Spleen (tissue), 11 donors: ENCODE data around the gene POM121L2. TPM values are rescaled to one million over a fixed set of nuclear protein-coding genes. Genes with fewer than 3 reads are reported as not detected.

Experiments
- DNase-seq: peaks from one replicate; pipeline ENCODE4 v3.0.0-alpha.2; 2020
- H3K27ac ChIP-seq, 8 donors: fragments of 200-600 bp; sonication (generic) in 7 of 8; 1 replicate in 4 of 8; 2 replicates in 4 of 8; pipeline versions ENCODE4 v1.5.0 to v1.8.0; 2016 to 2021; ENCODE audit warnings: inconsistent platforms in 4 of 8, mild to moderate bottlenecking in 4 of 8, moderate library complexity in 1 of 8
- H3K27me3 ChIP-seq, 7 donors: fragments of 200-600 bp; sonication (generic) in 6 of 7; replicated peaks in 1 of 7; 1 replicate in 4 of 7; 2 replicates in 3 of 7; pipeline versions ENCODE4 v1.5.0 to v1.8.0; 2016 to 2021; ENCODE audit warnings: inconsistent platforms in 3 of 7, mild to moderate bottlenecking in 1 of 7
- H3K36me3 ChIP-seq, 6 donors: fragments of 200-600 bp; sonication (generic) in 5 of 6; 1 replicate in 4 of 6; 2 replicates in 2 of 6; pipeline versions ENCODE4 v1.5.0 to v1.8.0; 2016 to 2021; ENCODE audit warnings: inconsistent platforms in 2 of 6
- H3K4me1 ChIP-seq, 6 donors: fragments of 200-600 bp; sonication (generic) in 5 of 6; 1 replicate in 3 of 6; 2 replicates in 3 of 6; pipeline versions ENCODE4 v1.5.0 to v1.8.0; 2016 to 2021; ENCODE audit warnings: inconsistent platforms in 3 of 6
- H3K4me3 ChIP-seq, 8 donors: fragments of 200-600 bp; sonication (generic) in 7 of 8; 1 replicate in 4 of 8; 2 replicates in 4 of 8; pipeline versions ENCODE4 v1.5.0 to v1.8.0; 2016 to 2021; ENCODE audit warnings: inconsistent platforms in 4 of 8, mild to moderate bottlenecking in 4 of 8, moderate library complexity in 2 of 8
- H3K9me3 ChIP-seq, 8 donors: fragments of 200-600 bp; sonication (generic) in 7 of 8; 1 replicate in 4 of 8; 2 replicates in 4 of 8; pipeline versions ENCODE4 v1.5.0 to v1.8.0; 2016 to 2021; ENCODE audit warnings: inconsistent platforms in 4 of 8
- POLR2A ChIP-seq, 3 donors: fragments of 450-650 bp; IDR thresholded peaks; one replicate each; pipeline ENCODE4 v1.5.1; 2017; ENCODE audit warnings: antibody characterized with exemption in 3 of 3, mild to moderate bottlenecking in 1 of 3
- POLR2AphosphoS5 ChIP-seq, 3 donors: sonication (generic); formaldehyde crosslinking; IDR thresholded peaks; one replicate each; pipeline ENCODE4 v1.5.1; 2017; ENCODE audit warnings: antibody characterized with exemption in 3 of 3
- WGBS, 5 donors: extraction: QIAGEN DNeasy Blood & Tissue Kit in 3 of 5; methylation state at CpG; one replicate each; pipeline versions ENCODE4 v1.1.5 to v1.1.7; 2013 to 2018; 5-methylcytosine and 5-hydroxymethylcytosine counted together
- intact Hi-C: fragments of 100-400 bp; cut with DNase I; formaldehyde crosslinking; loops from one replicate; pipeline ENCODE4 v1.15.0; 2023; ENCODE audit warnings: low total_unique reads
- polyA plus RNA-seq, 3 donors: library from polyadenylated mRNA; stranded (reverse); fragments of 200-250 nt; gene quantifications; one replicate each; pipeline ENCODE4 v1.2.1, GENCODE V29; 2013
- total RNA-seq, 7 donors: library from RNA; depleted of rRNA in 3 of 7; stranded (reverse); fragments of >200 nt in 3 of 7; fragmentation: NEBNext Ultra II Directional in 4 of 7; extraction: Animal tissue kit (Norgen Biotek cat#: 25700) in 4 of 7; gene quantifications; one replicate each; pipeline versions ENCODE4 v1.1.0 to v1.2.1, GENCODE V29; 2016 to 2021
- TF ChIP-seq, protein P1 (sequence below), 11 experiments: fragments of 200-600 bp in 7 of 11; fragments of 450-650 bp in 4 of 11; sonication (generic) in 4 of 11; IDR thresholded peaks in 8 of 11; conservative IDR thresholded peaks in 3 of 11; 1 replicate in 7 of 11; 2 replicates in 4 of 11; pipeline versions ENCODE4 v1.4.0 to v1.8.0; 2016 to 2021; ENCODE audit warnings: antibody characterized with exemption in 11 of 11, inconsistent platforms in 4 of 11, mild to moderate bottlenecking in 1 of 11
- donor health status: healthy with polysubstance abuse.
- donor health status: DM: no; HTN: no; CAD: no; lungs with moderate emphysema.
- donor health status: DM: no; HTN: no; CAD: no.
- donor health status: Bipolar disorder and iron deficiency.
- donor health status: healthy.
- donor health status: DM: no; HTN: no; CAD: no.
- donor health status: DM: yes; HTN: yes; CAD: no.

Gene POM121L2
- total and polyA plus RNA-seq, 10 donors = not detected

DNA sequence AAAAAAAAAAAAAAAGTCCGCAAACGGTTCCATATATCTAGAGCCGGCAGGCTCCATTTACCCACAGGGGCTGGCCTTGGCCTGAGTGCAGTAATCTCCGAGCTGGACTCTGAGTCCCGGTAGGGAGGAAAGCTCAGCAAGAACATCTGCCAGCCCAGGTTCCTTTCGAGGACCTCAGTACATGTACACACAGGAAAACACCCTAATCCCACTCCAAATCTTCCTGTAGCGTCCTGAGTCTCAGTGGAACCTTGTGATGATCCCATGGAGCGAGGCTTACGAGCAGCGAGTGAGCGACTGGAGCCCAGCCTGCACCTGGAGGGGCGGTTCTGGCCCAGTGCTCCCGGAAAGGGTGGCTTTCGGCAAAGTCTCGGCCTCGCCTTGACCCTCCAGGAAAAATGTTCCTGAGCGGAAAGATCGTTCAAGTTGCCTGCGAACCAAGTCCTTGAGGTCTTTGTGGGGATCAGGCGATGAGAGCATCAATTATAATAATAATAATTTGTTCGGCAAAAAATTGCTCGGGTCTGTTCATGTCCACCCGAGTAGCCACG lies 32.5 kb downstream of the POM121L2 start:
- Histone ChIP-seq H3K27me3 (peaks cover 0 to 100% (median 91%) of the 10 kb centered on the region in 7 donors), H3K36me3 (no peaks in the 10 kb centered on the region), H3K27ac (no peak overlapping the region), H3K4me1 (peaks cover 0 to 4% (median 0%) of the 10 kb centered on the region in 6 donors), H3K9me3 (peaks cover 0 to 61% (median 18%) of the 10 kb centered on the region in 8 donors), H3K4me3 (peak overlapping the region in 1 of 8 donors; percentile 27)
- TF ChIP-seq, protein P1, sequence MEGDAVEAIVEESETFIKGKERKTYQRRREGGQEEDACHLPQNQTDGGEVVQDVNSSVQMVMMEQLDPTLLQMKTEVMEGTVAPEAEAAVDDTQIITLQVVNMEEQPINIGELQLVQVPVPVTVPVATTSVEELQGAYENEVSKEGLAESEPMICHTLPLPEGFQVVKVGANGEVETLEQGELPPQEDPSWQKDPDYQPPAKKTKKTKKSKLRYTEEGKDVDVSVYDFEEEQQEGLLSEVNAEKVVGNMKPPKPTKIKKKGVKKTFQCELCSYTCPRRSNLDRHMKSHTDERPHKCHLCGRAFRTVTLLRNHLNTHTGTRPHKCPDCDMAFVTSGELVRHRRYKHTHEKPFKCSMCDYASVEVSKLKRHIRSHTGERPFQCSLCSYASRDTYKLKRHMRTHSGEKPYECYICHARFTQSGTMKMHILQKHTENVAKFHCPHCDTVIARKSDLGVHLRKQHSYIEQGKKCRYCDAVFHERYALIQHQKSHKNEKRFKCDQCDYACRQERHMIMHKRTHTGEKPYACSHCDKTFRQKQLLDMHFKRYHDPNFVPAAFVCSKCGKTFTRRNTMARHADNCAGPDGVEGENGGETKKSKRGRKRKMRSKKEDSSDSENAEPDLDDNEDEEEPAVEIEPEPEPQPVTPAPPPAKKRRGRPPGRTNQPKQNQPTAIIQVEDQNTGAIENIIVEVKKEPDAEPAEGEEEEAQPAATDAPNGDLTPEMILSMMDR (IDR thresholded peaks at IDR 0.05 in 8 of 11, conservative IDR thresholded peaks at IDR 0.05 in 3 of 11) = no peak
- TF ChIP-seq POLR2AphosphoS5 (IDR thresholded peaks at IDR 0.05) (no peak), POLR2A (IDR thresholded peaks at IDR 0.05) (no peak)
- no peak for DNase-seq
- intact Hi-C loops = no loop called here
- 5 to 11% (median 7%) methylated on average over 17 to 24 of the region's 24 CpGs for whole genome bisulfite sequencing, 5 donors

DNA sequence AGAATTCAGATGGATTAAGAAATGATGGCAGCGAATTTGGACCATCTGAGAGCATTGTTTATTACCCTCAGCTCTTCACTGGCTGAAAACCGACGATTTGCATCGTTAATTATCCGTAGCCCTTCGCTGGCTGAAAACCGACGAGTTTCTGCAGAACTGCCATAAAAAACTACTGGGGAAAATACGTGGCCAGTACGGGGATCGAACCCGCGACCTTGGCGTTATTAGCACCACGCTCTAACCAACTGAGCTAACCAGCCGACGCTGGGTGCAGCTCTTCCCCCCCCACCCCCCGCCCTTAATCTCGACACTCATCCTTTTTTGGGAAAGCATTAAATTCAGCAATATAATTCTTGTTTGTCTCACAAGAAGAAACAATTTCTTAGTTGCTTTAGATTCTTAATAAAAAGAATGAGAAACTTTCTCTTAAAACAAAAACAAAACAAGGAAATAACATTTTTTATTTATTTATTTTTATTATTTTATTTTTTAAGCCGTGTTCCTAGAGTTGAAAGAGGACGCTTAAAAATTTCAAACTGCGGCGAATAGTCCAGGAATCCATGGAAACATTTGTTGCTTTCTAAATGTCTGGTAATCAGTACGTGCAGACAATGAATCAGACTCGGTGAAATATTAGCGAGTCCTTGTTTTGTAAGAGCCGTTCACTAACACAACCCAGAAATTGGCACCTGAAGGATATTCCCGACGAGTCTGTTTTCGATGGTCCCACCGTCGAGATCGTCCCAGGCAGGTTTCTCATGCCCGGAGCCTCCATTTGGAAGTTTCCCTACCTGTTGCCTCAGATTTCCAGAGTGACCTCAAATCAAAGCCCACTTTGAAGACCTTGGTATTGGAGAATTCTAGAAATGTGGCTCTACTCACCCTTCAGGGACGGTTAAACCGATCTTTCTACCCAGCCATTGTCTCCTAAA lies 36.8 kb downstream of the POM121L2 start:
- DNase-seq = no peak
- peaks cover 0 to 4% (median 0%) of the 10 kb centered on the region in 6 donors for H3K4me1 ChIP-seq
- intact Hi-C loops = no loop called here
- no peaks in the 10 kb centered on the region for H3K36me3 ChIP-seq
- 19 to 25% (median 20%) methylated on average over 36 of the region's 36 CpGs for WGBS, 5 donors
- peaks cover 4 to 97% (median 71%) of the 10 kb centered on the region in 7 donors for H3K27me3 ChIP-seq
- no peak overlapping the region for H3K4me3 ChIP-seq
- H3K9me3 ChIP-seq = peaks cover 0 to 32% (median 0%) of the 10 kb centered on the region in 8 donors
- H3K27ac ChIP-seq = no peak overlapping the region
- no peak for TF ChIP-seq POLR2AphosphoS5 (IDR thresholded peaks at IDR 0.05)
- no peak for TF ChIP-seq POLR2A (IDR thresholded peaks at IDR 0.05)
- TF ChIP-seq, protein P1 (IDR thresholded peaks at IDR 0.05 in 8 of 11, conservative IDR thresholded peaks at IDR 0.05 in 3 of 11) = no peak

DNA sequence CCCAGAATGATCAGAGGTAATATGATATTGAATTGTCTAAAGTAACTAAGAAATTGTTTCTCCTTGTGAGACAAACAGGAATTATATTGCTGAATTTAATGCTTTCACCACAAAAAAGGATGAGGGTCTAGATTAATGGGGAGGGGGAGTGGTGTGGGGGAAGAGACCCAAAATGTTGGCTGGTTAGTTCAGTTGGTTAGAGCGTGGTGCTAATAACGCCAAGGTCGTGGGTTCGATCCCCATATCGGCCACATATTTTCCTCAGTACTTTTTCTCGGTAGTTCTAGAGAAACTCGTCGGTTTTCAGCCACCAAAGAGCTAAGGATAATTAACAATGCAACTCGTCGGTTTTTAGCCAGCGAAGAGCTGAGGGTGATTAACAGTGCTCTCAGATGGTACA lies 38.3 kb downstream of the POM121L2 start:
- Histone ChIP-seq H3K4me3 (no peak overlapping the region), H3K27me3 (peaks cover 4 to 96% (median 59%) of the 10 kb centered on the region in 7 donors), H3K36me3 (no peaks in the 10 kb centered on the region), H3K4me1 (no peaks in the 10 kb centered on the region), H3K27ac (no peak overlapping the region), H3K9me3 (peaks cover 0 to 24% (median 0%) of the 10 kb centered on the region in 8 donors)
- 66 to 71% (median 69%) methylated on average over 11 of the region's 11 CpGs for WGBS, 5 donors
- intact Hi-C loops = no loop called here
- DNase-seq = no peak
- TF ChIP-seq POLR2AphosphoS5 (IDR thresholded peaks at IDR 0.05) = no peak
- TF ChIP-seq, protein P1 (IDR thresholded peaks at IDR 0.05 in 8 of 11, conservative IDR thresholded peaks at IDR 0.05 in 3 of 11) = no peak
- TF ChIP-seq POLR2A (IDR thresholded peaks at IDR 0.05) = no peak

DNA sequence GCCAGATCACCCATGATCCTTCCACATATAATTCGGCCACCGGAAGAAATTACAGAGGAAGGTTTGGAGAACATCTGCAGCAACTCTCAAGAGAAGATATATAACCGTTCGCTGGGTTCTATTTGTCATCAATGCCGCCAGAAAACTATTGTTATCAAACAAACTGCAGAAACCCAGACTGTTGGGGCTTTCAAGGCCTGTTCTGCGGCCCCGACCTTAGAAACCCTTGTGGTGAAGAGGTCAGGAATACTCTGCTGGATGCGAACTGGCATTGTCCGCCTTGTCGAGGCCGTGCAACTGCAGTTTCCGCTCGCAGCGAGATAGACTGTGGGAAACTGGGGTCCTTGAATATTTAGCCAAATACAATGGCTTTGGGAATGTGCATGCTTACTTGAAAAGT lies 43.3 kb downstream of the POM121L2 start:
- Histone ChIP-seq H3K36me3 (no peaks in the 10 kb centered on the region), H3K4me1 (no peaks in the 10 kb centered on the region), H3K4me3 (no peak overlapping the region), H3K9me3 (no peaks in the 10 kb centered on the region), H3K27ac (no peak overlapping the region), H3K27me3 (peaks cover 4 to 96% (median 52%) of the 10 kb centered on the region in 7 donors)
- DNase-seq = no peak
- TF ChIP-seq POLR2AphosphoS5 (IDR thresholded peaks at IDR 0.05) = no peak
- TF ChIP-seq, protein P1 (IDR thresholded peaks at IDR 0.05 in 8 of 11, conservative IDR thresholded peaks at IDR 0.05 in 3 of 11) = no peak
- no peak for TF ChIP-seq POLR2A (IDR thresholded peaks at IDR 0.05)
- intact Hi-C loops = no loop called here
- 63 to 82% (median 68%) methylated on average over 14 of the region's 14 CpGs for WGBS, 5 donors
